ENCODE data around the gene C12orf60.

DNA sequence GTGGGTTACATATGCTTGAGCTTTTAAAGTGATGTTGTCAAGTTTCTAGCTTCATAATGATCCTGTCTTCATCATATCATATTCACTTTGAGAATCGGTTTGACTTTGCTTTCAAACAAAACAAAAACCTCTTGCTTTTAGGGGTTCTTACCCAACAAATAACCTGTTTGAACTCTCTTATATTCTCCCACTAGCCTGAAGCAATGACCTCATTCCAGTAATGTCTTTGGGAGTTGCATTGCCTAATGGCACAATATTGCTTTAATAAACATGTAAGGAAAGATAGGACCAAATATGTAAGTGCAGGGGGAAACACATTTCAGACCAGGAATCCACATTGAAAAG lies 27.9 kb upstream of the C12orf60 start:
- TF ChIP-seq EP300 (IDR thresholded peaks at IDR 0.05) (no peak), CTCF (IDR thresholded peaks at IDR 0.05) (no peak)
